ENCODE data around the gene SOS2. TPM values are rescaled to one million over a fixed set of nuclear protein-coding genes. Genes with fewer than 3 reads are reported as not detected.

SOS2 gene
- total and polyA plus RNA-seq, 2 donors (not counting 1 experiment from before 2014, with no cell fraction given): 16.1 to 23.8 TPM

- Histone ChIP-seq H3K4me1 (ENCODE audit: control insufficient read depth, extremely low read depth, insufficient read depth, low read length) (no peaks in the 10 kb centered on the region), H3K9me3 (ENCODE audit: control insufficient read depth, insufficient read depth, low read depth, low read length) (no peaks in the 10 kb centered on the region), H4K20me1 (ENCODE audit: control insufficient read depth, extremely low read depth, insufficient read depth, low read length) (no peaks in the 10 kb centered on the region), H3K4me3 (replicated peaks in 1 of 4; ENCODE audit: control extremely low read depth in 1 of 4, insufficient read depth in 1 of 4, low read depth in 3 of 4, low read length in 4 of 4) (no peak overlapping the region), H3K27me3 (ENCODE audit: control insufficient read depth, insufficient read depth, low read length) (no peaks in the 10 kb centered on the region), H3K27ac (ENCODE audit: insufficient read depth, low read length) (no peak overlapping the region), H3K9ac (ENCODE audit: insufficient read depth, low read length) (no peak overlapping the region), H3K36me3 (ENCODE audit: control insufficient read depth, insufficient read depth, low read length) (peaks cover 2% of the 10 kb centered on the region), H3K79me2 (ENCODE audit: control insufficient read depth, insufficient read depth, low read length) (no peaks in the 10 kb centered on the region), H2AFZ (ENCODE audit: low read length) (no peak overlapping the region), H3K4me2 (ENCODE audit: extremely low read depth, insufficient read depth, low read length) (no peak overlapping the region)
- no peak for TF ChIP-seq EZH2 (IDR thresholded peaks at IDR 0.05; ENCODE audit: low read length, missing control alignments)
- TF ChIP-seq CTCF (conservative IDR thresholded peaks at IDR 0.05 in 1 of 2, IDR thresholded peaks at IDR 0.05 in 1 of 2; ENCODE audit: low read depth in 1 of 2, low read length in 2 of 2): no peak
- DNase-seq (ENCODE audit: low read depth in 2 of 2): no peak
Measured at GRCh38 chr14:50127802-50128201, 103.6 kb downstream of the SOS2 start.

- Histone ChIP-seq H3K27ac (ENCODE audit: insufficient read depth, low read length) (no peak overlapping the region), H2AFZ (ENCODE audit: low read length) (no peak overlapping the region), H3K4me3 (replicated peaks in 1 of 4; ENCODE audit: control extremely low read depth in 1 of 4, insufficient read depth in 1 of 4, low read depth in 3 of 4, low read length in 4 of 4) (no peak overlapping the region), H4K20me1 (ENCODE audit: control insufficient read depth, extremely low read depth, insufficient read depth, low read length) (no peaks in the 10 kb centered on the region), H3K4me1 (ENCODE audit: control insufficient read depth, extremely low read depth, insufficient read depth, low read length) (no peaks in the 10 kb centered on the region), H3K36me3 (ENCODE audit: control insufficient read depth, insufficient read depth, low read length) (no peaks in the 10 kb centered on the region), H3K9ac (ENCODE audit: insufficient read depth, low read length) (no peak overlapping the region), H3K79me2 (ENCODE audit: control insufficient read depth, insufficient read depth, low read length) (no peaks in the 10 kb centered on the region), H3K27me3 (ENCODE audit: control insufficient read depth, insufficient read depth, low read length) (no peaks in the 10 kb centered on the region), H3K9me3 (ENCODE audit: control insufficient read depth, insufficient read depth, low read depth, low read length) (no peaks in the 10 kb centered on the region), H3K4me2 (ENCODE audit: extremely low read depth, insufficient read depth, low read length) (no peak overlapping the region)
- DNase-seq (ENCODE audit: low read depth in 2 of 2): no peak
- TF ChIP-seq CTCF (conservative IDR thresholded peaks at IDR 0.05 in 1 of 2, IDR thresholded peaks at IDR 0.05 in 1 of 2; ENCODE audit: low read depth in 1 of 2, low read length in 2 of 2) (no peak), EZH2 (IDR thresholded peaks at IDR 0.05; ENCODE audit: low read length, missing control alignments) (no peak)
Measured at GRCh38 chr14:50123062-50123461, 108.3 kb downstream of the SOS2 start.

GRCh38 chr14:50122291-50122690, 109.1 kb downstream of the SOS2 start:
- Histone ChIP-seq H3K79me2 (ENCODE audit: control insufficient read depth, insufficient read depth, low read length) (no peaks in the 10 kb centered on the region), H3K4me2 (ENCODE audit: extremely low read depth, insufficient read depth, low read length) (no peak overlapping the region), H3K4me3 (replicated peaks in 1 of 4; ENCODE audit: control extremely low read depth in 1 of 4, insufficient read depth in 1 of 4, low read depth in 3 of 4, low read length in 4 of 4) (no peak overlapping the region), H3K36me3 (ENCODE audit: control insufficient read depth, insufficient read depth, low read length) (no peaks in the 10 kb centered on the region), H2AFZ (ENCODE audit: low read length) (no peak overlapping the region), H3K27ac (ENCODE audit: insufficient read depth, low read length) (no peak overlapping the region), H3K9ac (ENCODE audit: insufficient read depth, low read length) (no peak overlapping the region), H3K4me1 (ENCODE audit: control insufficient read depth, extremely low read depth, insufficient read depth, low read length) (no peaks in the 10 kb centered on the region), H4K20me1 (ENCODE audit: control insufficient read depth, extremely low read depth, insufficient read depth, low read length) (no peaks in the 10 kb centered on the region), H3K27me3 (ENCODE audit: control insufficient read depth, insufficient read depth, low read length) (no peaks in the 10 kb centered on the region), H3K9me3 (ENCODE audit: control insufficient read depth, insufficient read depth, low read depth, low read length) (no peaks in the 10 kb centered on the region)
- peak in 1 of 2 donors; percentile 24 for DNase-seq (ENCODE audit: low read depth in 2 of 2)
- TF ChIP-seq CTCF (conservative IDR thresholded peaks at IDR 0.05 in 1 of 2, IDR thresholded peaks at IDR 0.05 in 1 of 2; ENCODE audit: low read depth in 1 of 2, low read length in 2 of 2) (no peak), EZH2 (IDR thresholded peaks at IDR 0.05; ENCODE audit: low read length, missing control alignments) (no peak)
